Neural cell (in vitro differentiated cells): ENCODE data around the gene MEIS1. TPM values are rescaled to one million over a fixed set of nuclear protein-coding genes. Genes with fewer than 3 reads are reported as not detected.

Experiments
- H2AFZ ChIP-seq: fragments of 200-600, 300-800 bp; sonication (generic), shearing (Covaris generic); 2 replicates; pipeline ENCODE4 v1.6.0; 2014; ENCODE audit warnings: low read depth, mild to moderate bottlenecking, antibody characterized with exemption, low read length, moderate library complexity
- H3F3A ChIP-seq: fragments of 200-600 bp; shearing (Covaris generic); 2 replicates; pipeline ENCODE4 v1.6.1; 2016; ENCODE audit warnings: mild to moderate bottlenecking, moderate library complexity, mixed read lengths, antibody characterized with exemption, low read length; ENCODE audit not compliant: insufficient read depth, poor library complexity, severe bottlenecking
- H3K27ac ChIP-seq: fragments of 200-600, 300-800 bp; sonication (generic), shearing (Covaris generic); 2 replicates; pipeline ENCODE4 v1.5.1; 2014; ENCODE audit warnings: mild to moderate bottlenecking, low read length, moderate library complexity
- H3K27me3 ChIP-seq: fragments of 300-800, 200-600 bp; sonication (generic), shearing (Covaris generic); 2 replicates; pipeline ENCODE4 v1.6.0; 2014; ENCODE audit warnings: mild to moderate bottlenecking, low read depth, low read length, moderate library complexity; ENCODE audit not compliant: insufficient read depth
- H3K36me3 ChIP-seq: fragments of 300-800, 200-600 bp; sonication (generic), shearing (Covaris generic); 2 replicates; pipeline ENCODE4 v1.5.1; 2014; ENCODE audit warnings: mild to moderate bottlenecking, antibody characterized with exemption, low read length, moderate library complexity; ENCODE audit not compliant: insufficient read depth
- H3K4me2 ChIP-seq: fragments of 300-800, 200-600 bp; sonication (generic), shearing (Covaris generic); 2 replicates; pipeline ENCODE4 v1.6.0; 2014; ENCODE audit warnings: mild to moderate bottlenecking, low read length
- H3K4me3 ChIP-seq: fragments of 300-800, 200-600 bp; sonication (generic), shearing (Covaris generic); 2 replicates; pipeline ENCODE4 v1.5.1; 2014; ENCODE audit warnings: mild to moderate bottlenecking, low read length, moderate library complexity
- H3K79me2 ChIP-seq: fragments of 200-600 bp; shearing (Covaris generic); replicated peaks from 2 replicates; pipeline ENCODE4 v1.6.0; 2014; ENCODE audit warnings: mild to moderate bottlenecking, low read length, moderate library complexity; ENCODE audit not compliant: insufficient read depth
- H3K9ac ChIP-seq: fragments of 300-800, 200-600 bp; sonication (generic), shearing (Covaris generic); 2 replicates; pipeline ENCODE4 v1.6.1; 2016; ENCODE audit warnings: mild to moderate bottlenecking, low read length, mixed read lengths
- H3K9me2 ChIP-seq: fragments of 200-600 bp; shearing (Covaris generic); 2 replicates; pipeline ENCODE4 v1.6.1; 2016; ENCODE audit warnings: mild to moderate bottlenecking, low read length, mixed read lengths; ENCODE audit not compliant: insufficient read depth
- H3K9me3 ChIP-seq: fragments of 200-600, 300-800 bp; sonication (generic), shearing (Covaris generic); 2 replicates; pipeline ENCODE4 v1.6.1; 2016; ENCODE audit warnings: mild to moderate bottlenecking, mixed run types, low read length, moderate library complexity, mixed read lengths
- H4K20me1 ChIP-seq: fragments of 200-600 bp; shearing (Covaris generic); 2 replicates; pipeline ENCODE4 v1.6.1; 2016; ENCODE audit warnings: mild to moderate bottlenecking, mixed run types; ENCODE audit not compliant: insufficient read depth
- CTCF ChIP-seq: fragments of 450-650 bp; IDR thresholded peaks from 2 replicates; pipeline ENCODE4 v1.5.1; 2014; ENCODE audit warnings: antibody characterized with exemption, mild to moderate bottlenecking, moderate library complexity; ENCODE audit not compliant: poor library complexity, severe bottlenecking
- EP300 ChIP-seq: fragments of 450-650 bp; conservative IDR thresholded peaks from 2 replicates; pipeline ENCODE4 v1.6.1; 2014; ENCODE audit warnings: antibody characterized with exemption, mild to moderate bottlenecking, moderate library complexity; ENCODE audit not compliant: poor library complexity, severe bottlenecking
- EZH2 ChIP-seq: fragments of 200-600, 300-800 bp; shearing (Covaris generic), sonication (generic); IDR thresholded peaks from 2 replicates; pipeline ENCODE4 v1.6.1; 2014; ENCODE audit warnings: antibody characterized with exemption, low read length, borderline replicate concordance, mild to moderate bottlenecking; ENCODE audit not compliant: insufficient read depth, poor library complexity, severe bottlenecking
- MXI1 ChIP-seq: fragments of 450-650 bp; conservative IDR thresholded peaks from 2 replicates; pipeline ENCODE4 v1.6.1; 2014; ENCODE audit warnings: antibody characterized with exemption, mild to moderate bottlenecking; ENCODE audit not compliant: poor library complexity, severe bottlenecking
- POLR2AphosphoS5 ChIP-seq: IDR thresholded peaks from 2 replicates; pipeline ENCODE4 v1.6.1; 2012
- RAD21 ChIP-seq: fragments of 450-650 bp; conservative IDR thresholded peaks from 2 replicates; pipeline ENCODE4 v1.6.1; 2014; ENCODE audit warnings: antibody characterized with exemption, mild to moderate bottlenecking, moderate library complexity
- REST ChIP-seq: IDR thresholded peaks from 2 replicates; pipeline ENCODE4 v1.6.1; 2012; ENCODE audit warnings: borderline replicate concordance
- SMC3 ChIP-seq: fragments of 450-650 bp; conservative IDR thresholded peaks from 2 replicates; pipeline ENCODE4 v1.6.1; 2014; ENCODE audit warnings: antibody characterized with exemption, mild to moderate bottlenecking, moderate library complexity; ENCODE audit not compliant: poor library complexity
- TAF1 ChIP-seq: IDR thresholded peaks from 2 replicates; pipeline ENCODE4 v1.6.1; 2012; ENCODE audit warnings: low read depth
- polyA plus RNA-seq: library from polyadenylated mRNA; depleted of rRNA; stranded (reverse); fragments of >200 nt; gene quantifications from 2 replicates; pipeline ENCODE4 v1.2.3, GENCODE V29; 2014

Gene MEIS1
- polyA plus RNA-seq, 1 donor from 2014 or later: 46.5 TPM

GRCh38 chr2:66581339-66582103, 146.6 kb downstream of the MEIS1 start:
- H3F3A ChIP-seq: no peaks in the 10 kb centered on the region
- no peaks in the 10 kb centered on the region for H3K9me2 ChIP-seq
- no peak overlapping the region for H3K27ac ChIP-seq
- H3K27me3 ChIP-seq: peaks cover 78% of the 10 kb centered on the region
- no peak overlapping the region for H2AFZ ChIP-seq
- no peak overlapping the region for H3K4me2 ChIP-seq
- no peaks in the 10 kb centered on the region for H3K79me2 ChIP-seq
- no peaks in the 10 kb centered on the region for H3K9me3 ChIP-seq
- TF ChIP-seq RAD21 (no peak), POLR2AphosphoS5 (peak; percentile 17)
- no peak overlapping the region for H3K9ac ChIP-seq
- H3K36me3 ChIP-seq: no peaks in the 10 kb centered on the region
- peak overlapping the region; percentile 51 for H3K4me3 ChIP-seq
- H4K20me1 ChIP-seq: no peaks in the 10 kb centered on the region

GRCh38 chr2:66582104-66582986, 147.4 kb downstream of the MEIS1 start:
- Histone ChIP-seq H3K27me3 (peaks cover 70% of the 10 kb centered on the region), H3K9me2 (no peaks in the 10 kb centered on the region), H3K9ac (no peak overlapping the region), H3K79me2 (no peaks in the 10 kb centered on the region), H3K9me3 (no peaks in the 10 kb centered on the region), H3K27ac (no peak overlapping the region), H3F3A (no peaks in the 10 kb centered on the region), H4K20me1 (no peaks in the 10 kb centered on the region), H3K4me3 (peak overlapping the region; percentile 51), H3K36me3 (no peaks in the 10 kb centered on the region), H3K4me2 (no peak overlapping the region), H2AFZ (no peak overlapping the region)
- no peak for TF ChIP-seq POLR2AphosphoS5
- TF ChIP-seq MXI1: no peak
- no peak for TF ChIP-seq EP300
- TF ChIP-seq SMC3: no peak
- no peak for TF ChIP-seq RAD21
- no peak for TF ChIP-seq REST
- TF ChIP-seq EZH2: no peak
- TF ChIP-seq CTCF: no peak
- TF ChIP-seq TAF1: no peak
